ENCODE measurements around the gene UCKL1. TPM values are rescaled to one million over a fixed set of nuclear protein-coding genes. Genes with fewer than 3 reads are reported as not detected.
A peak's percentile ranks its signal among the peaks of the same experiment; 100 is the strongest.

UCKL1 gene
- total RNA-seq, 1 donor from 2014 or later = 95.4 TPM

DNA sequence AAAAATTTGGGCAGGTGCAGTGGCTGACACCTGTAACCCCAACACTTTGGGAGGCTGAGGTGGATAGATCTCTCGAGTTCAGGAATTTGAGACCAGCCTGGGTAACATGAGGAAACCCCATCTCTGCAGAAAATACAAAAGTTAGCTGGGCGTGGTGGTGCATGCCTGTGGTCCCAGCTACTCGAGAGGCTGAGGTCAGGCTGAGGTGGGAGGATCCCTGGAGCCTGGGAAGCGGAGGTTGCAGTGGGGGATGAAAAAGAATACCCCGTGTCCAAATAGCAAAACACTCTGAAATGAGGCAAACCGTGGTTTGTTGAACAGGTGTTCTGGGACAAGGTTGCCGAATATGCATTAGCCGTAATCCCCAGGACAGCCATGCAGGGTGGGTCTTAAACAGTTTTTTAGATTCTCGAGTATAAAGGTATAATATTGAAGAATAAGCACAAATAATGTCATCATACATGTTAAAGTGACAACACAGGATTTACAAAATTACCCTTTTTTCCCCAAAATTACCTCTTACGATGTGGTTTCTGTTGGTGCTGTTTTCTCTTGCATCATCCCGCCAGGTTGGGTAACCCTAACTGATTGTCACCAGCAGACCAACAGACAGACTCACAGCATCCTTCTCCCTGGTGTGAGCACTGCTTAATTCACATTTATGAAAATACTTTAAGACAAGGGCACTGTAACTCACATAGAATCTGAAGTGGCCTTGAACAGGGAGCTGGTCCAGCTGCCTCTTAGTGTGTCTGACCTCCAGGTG is 52.2 kb downstream of the UCKL1 start:
- Histone ChIP-seq H3K4me1 (no peaks in the 10 kb centered on the region), H3K27me3 (no peaks in the 10 kb centered on the region), H3K36me3 (no peaks in the 10 kb centered on the region), H3K27ac (no peak overlapping the region), H3K9me3 (no peaks in the 10 kb centered on the region), H3K4me3 (no peak overlapping the region)
- DNase-seq (ENCODE audit: low spot score in 2 of 2) = no peak
- no peak for TF ChIP-seq CTCF (IDR thresholded peaks at IDR 0.05)
- intact Hi-C loops (cut with DNase I) = no loop called here

GRCh38 chr20:63900413-63900812 is 55.8 kb downstream of the UCKL1 start:
- Histone ChIP-seq H3K27ac (no peak overlapping the region), H3K36me3 (no peaks in the 10 kb centered on the region), H3K4me1 (peaks cover 8 to 9% of the 10 kb centered on the region in 2 donors), H3K9me3 (no peaks in the 10 kb centered on the region), H3K27me3 (no peaks in the 10 kb centered on the region), H3K4me3 (no peak overlapping the region)
- intact Hi-C loops (cut with DNase I) = no loop called here
- no peak for DNase-seq (ENCODE audit: low spot score in 2 of 2)
- no peak for TF ChIP-seq CTCF (IDR thresholded peaks at IDR 0.05)

GRCh38 chr20:63898882-63899558 is 57.2 kb downstream of the UCKL1 start:
- no peak overlapping the region for H3K27ac ChIP-seq
- no peak for TF ChIP-seq CTCF (IDR thresholded peaks at IDR 0.05)

DNA sequence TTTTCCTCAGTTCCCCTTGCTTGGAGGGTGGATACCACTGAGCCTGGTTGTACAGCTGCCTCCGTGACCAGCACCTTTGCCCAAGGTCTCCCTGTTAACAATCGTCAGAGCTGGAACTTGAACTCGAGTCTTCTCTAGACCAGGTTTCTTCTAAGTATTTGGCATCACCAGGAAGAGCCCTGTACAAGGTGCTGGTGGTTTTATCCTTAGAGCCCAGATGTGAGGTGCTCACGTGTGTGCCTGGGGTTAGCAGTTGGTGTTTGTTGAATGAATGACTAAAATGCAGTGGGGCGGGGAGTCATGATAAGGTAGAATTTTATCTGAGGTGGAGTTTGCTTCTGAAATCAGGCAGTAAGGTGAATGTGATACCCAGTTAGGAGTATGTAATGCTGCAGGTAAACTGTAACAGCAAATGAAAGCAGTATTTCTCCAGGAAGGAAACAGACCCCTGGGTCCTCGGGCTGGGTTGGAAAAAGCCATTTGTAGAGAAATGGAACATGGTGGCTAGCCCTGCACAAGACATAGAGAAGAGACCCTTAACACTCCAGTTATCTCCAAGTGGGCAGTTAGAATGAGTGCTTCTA is 58.1 kb downstream of the UCKL1 start:
- no peaks in the 10 kb centered on the region for H3K36me3 ChIP-seq
- H3K27me3 ChIP-seq = no peaks in the 10 kb centered on the region
- TF ChIP-seq CTCF (IDR thresholded peaks at IDR 0.05) = no peak
- no peak overlapping the region for H3K4me3 ChIP-seq
- no peak overlapping the region for H3K27ac ChIP-seq
- no peak for DNase-seq (ENCODE audit: low spot score in 2 of 2)
- peaks cover 11 to 12% of the 10 kb centered on the region in 2 donors for H3K4me1 ChIP-seq
- intact Hi-C loops (cut with DNase I) = loop anchor here (10.0 kb wide), 1 partner anchor 273 kb away; the partner anchor contains the start of gene GMEB2
- H3K9me3 ChIP-seq = no peaks in the 10 kb centered on the region

More at GRCh38 chr20:63898882-63899558, 57.2 kb downstream of the UCKL1 start:
- Histone ChIP-seq H3K4me1 (peaks cover 11% of the 10 kb centered on the region in 2 donors), H3K4me3 (no peak overlapping the region), H3K9me3 (no peaks in the 10 kb centered on the region), H3K27me3 (no peaks in the 10 kb centered on the region), H3K36me3 (no peaks in the 10 kb centered on the region)
- no peak for DNase-seq (ENCODE audit: low spot score in 2 of 2)
- intact Hi-C loops (cut with DNase I) = loop anchor here (10.0 kb wide), 1 partner anchor 274 kb away; the partner anchor contains the start of gene GMEB2

- no peaks in the 10 kb centered on the region for H3K36me3 ChIP-seq
- peak in 1 of 2 donors; percentile 70 for DNase-seq (ENCODE audit: low spot score in 2 of 2)
- no peak for TF ChIP-seq CTCF (IDR thresholded peaks at IDR 0.05)
- H3K4me1 ChIP-seq = peaks cover 11 to 12% of the 10 kb centered on the region in 2 donors
- H3K27me3 ChIP-seq = no peaks in the 10 kb centered on the region
- H3K27ac ChIP-seq = peak overlapping the region in 1 of 2 donors; percentile 62
- intact Hi-C loops (cut with DNase I) = loop anchor here (10.0 kb wide), 1 partner anchor 272 kb away; the partner anchor contains the start of gene GMEB2
- peak overlapping the region; percentile 77 to 91 for H3K4me3 ChIP-seq
- no peaks in the 10 kb centered on the region for H3K9me3 ChIP-seq
Measured at GRCh38 chr20:63896264-63897105, 59.7 kb downstream of the UCKL1 start.

Measured in ascending aorta (tissue), 2 donors.